Activated CD4-positive, alpha-beta T cell treated with anti-CD3 and anti-CD28 coated beads, Interleukin-2, Interleukin-4, amounts not matched to agents 100 ng/mL and 50 ng/mL, durations not matched to agents 16 hours and 8 hours (primary cell): ENCODE data around the gene EXOC1L.

Experiments
- DNase-seq: peaks from one replicate; pipeline ENCODE4 v3.0.0-alpha.2; 2020; ENCODE audit warnings: low spot score

Gene EXOC1L

GRCh38 chr4:55884093-55884850, 64.7 kb downstream of the EXOC1L start:
- DNase-seq, result no peak

GRCh38 chr4:55884851-55885219, 65.2 kb downstream of the EXOC1L start:
- DNase-seq, result no peak
